ENCODE measurements around the gene RRP1. TPM values are rescaled to one million over a fixed set of nuclear protein-coding genes. Genes with fewer than 3 reads are reported as not detected.

The RRP1 gene
- total RNA-seq, 4 donors from 2014 or later: 11.1 to 32.2 (median 12.9) TPM

GRCh38 chr21:43766734-43767497 lies 22.5 kb upstream of the RRP1 start:
- Histone ChIP-seq H3K36me3 (peaks cover 0 to 3% (median 0%) of the 10 kb centered on the region in 3 donors), H3K27me3 (no peaks in the 10 kb centered on the region), H3K4me1 (peaks cover 0 to 24% (median 1%) of the 10 kb centered on the region in 4 donors), H3K9me3 (no peaks in the 10 kb centered on the region), H3K4me3 (no peak overlapping the region), H3K27ac (no peak overlapping the region)
- TF ChIP-seq CTCF (IDR thresholded peaks at IDR 0.05) (peak in 2 of 6 experiments; percentile 12 to 25), POLR2A (IDR thresholded peaks at IDR 0.05) (no peak)
- no peak for DNase-seq

- Histone ChIP-seq H3K27ac (peak overlapping the region in 3 of 4 donors; percentile 42 to 66 (median 59)), H3K4me1 (peaks cover 0 to 24% (median 1%) of the 10 kb centered on the region in 4 donors), H3K27me3 (no peaks in the 10 kb centered on the region), H3K9me3 (no peaks in the 10 kb centered on the region), H3K36me3 (no peaks in the 10 kb centered on the region), H3K4me3 (no peak overlapping the region)
- no peak for TF ChIP-seq CTCF (IDR thresholded peaks at IDR 0.05)
- TF ChIP-seq POLR2A (IDR thresholded peaks at IDR 0.05): no peak
- DNase-seq: no peak
Observed at GRCh38 chr21:43767498-43767983, 21.8 kb upstream of the RRP1 start.

GRCh38 chr21:43767984-43768867 lies 21.2 kb upstream of the RRP1 start:
- no peak for TF ChIP-seq CTCF (IDR thresholded peaks at IDR 0.05)
- TF ChIP-seq POLR2A (IDR thresholded peaks at IDR 0.05): no peak
- Histone ChIP-seq H3K4me1 (peaks cover 0 to 24% (median 1%) of the 10 kb centered on the region in 4 donors), H3K9me3 (no peaks in the 10 kb centered on the region), H3K27ac (peak overlapping the region in 3 of 4 donors; percentile 42 to 66 (median 59)), H3K36me3 (peaks cover 0 to 5% (median 0%) of the 10 kb centered on the region in 3 donors), H3K27me3 (no peaks in the 10 kb centered on the region), H3K4me3 (no peak overlapping the region)
- DNase-seq: peak in 2 of 3 donors; percentile 84 to 86

- no peaks in the 10 kb centered on the region for H3K27me3 ChIP-seq
- no peak overlapping the region for H3K4me3 ChIP-seq
- peaks cover 0 to 11% (median 0%) of the 10 kb centered on the region in 3 donors for H3K36me3 ChIP-seq
- DNase-seq: no peak
- no peak for TF ChIP-seq POLR2A (IDR thresholded peaks at IDR 0.05)
- no peak for TF ChIP-seq CTCF (IDR thresholded peaks at IDR 0.05)
- H3K4me1 ChIP-seq: peaks cover 0 to 24% (median 1%) of the 10 kb centered on the region in 4 donors
- H3K9me3 ChIP-seq: no peaks in the 10 kb centered on the region
- H3K27ac ChIP-seq: no peak overlapping the region
Observed at GRCh38 chr21:43768868-43769167, 20.6 kb upstream of the RRP1 start.

- no peaks in the 10 kb centered on the region for H3K27me3 ChIP-seq
- no peak for DNase-seq
- no peak overlapping the region for H3K4me3 ChIP-seq
- peaks cover 0 to 28% (median 1%) of the 10 kb centered on the region in 4 donors for H3K4me1 ChIP-seq
- TF ChIP-seq CTCF (IDR thresholded peaks at IDR 0.05) (no peak), POLR2A (IDR thresholded peaks at IDR 0.05) (no peak)
- H3K36me3 ChIP-seq: peaks cover 0 to 17% (median 0%) of the 10 kb centered on the region in 3 donors
- no peak overlapping the region for H3K27ac ChIP-seq
- H3K9me3 ChIP-seq: no peaks in the 10 kb centered on the region
Observed at GRCh38 chr21:43769325-43769958, 19.9 kb upstream of the RRP1 start.

Data from Peyer's patch (tissue), 4 donors.